Vagina (tissue), 2 donors: Measurements from ENCODE around the gene CEP290.

Experiments
- POLR2A ChIP-seq, 2 donors: fragments of 450-650 bp; IDR thresholded peaks; one replicate each; pipeline ENCODE4 v1.6.1; 2017; ENCODE audit warnings: antibody characterized with exemption in 2 of 2, mild to moderate bottlenecking in 2 of 2, moderate library complexity in 2 of 2
- TF ChIP-seq, protein P1 (sequence below), 3 experiments: fragments of 450-650 bp in 2 of 3; fragments of 200-600 bp in 1 of 3; sonication (generic) in 1 of 3; IDR thresholded peaks; one replicate each; pipeline ENCODE4 v1.5.1; 2017 to 2019; ENCODE audit warnings: antibody characterized with exemption in 3 of 3, mild to moderate bottlenecking in 2 of 3, moderate library complexity in 2 of 3

DNA sequence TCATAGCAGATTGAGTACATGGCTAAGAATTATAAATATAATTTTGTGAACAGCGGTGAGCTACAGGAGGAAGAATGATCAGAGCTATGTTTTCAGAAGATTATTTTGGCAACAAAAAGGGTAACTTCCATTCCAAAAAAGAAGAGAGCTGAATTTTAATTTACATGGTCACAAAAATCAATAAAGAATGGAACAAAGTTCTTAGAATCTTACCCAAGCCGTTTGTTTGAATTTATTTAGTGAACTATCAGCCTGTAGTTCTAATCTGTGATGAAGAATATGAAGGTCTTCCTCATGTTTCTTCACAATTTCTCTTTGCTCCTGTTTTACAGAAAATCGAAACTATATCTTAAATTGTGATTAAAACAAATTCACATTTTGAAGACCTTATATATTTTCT lies 58.3 kb downstream of the CEP290 start:
- TF ChIP-seq, protein P1, sequence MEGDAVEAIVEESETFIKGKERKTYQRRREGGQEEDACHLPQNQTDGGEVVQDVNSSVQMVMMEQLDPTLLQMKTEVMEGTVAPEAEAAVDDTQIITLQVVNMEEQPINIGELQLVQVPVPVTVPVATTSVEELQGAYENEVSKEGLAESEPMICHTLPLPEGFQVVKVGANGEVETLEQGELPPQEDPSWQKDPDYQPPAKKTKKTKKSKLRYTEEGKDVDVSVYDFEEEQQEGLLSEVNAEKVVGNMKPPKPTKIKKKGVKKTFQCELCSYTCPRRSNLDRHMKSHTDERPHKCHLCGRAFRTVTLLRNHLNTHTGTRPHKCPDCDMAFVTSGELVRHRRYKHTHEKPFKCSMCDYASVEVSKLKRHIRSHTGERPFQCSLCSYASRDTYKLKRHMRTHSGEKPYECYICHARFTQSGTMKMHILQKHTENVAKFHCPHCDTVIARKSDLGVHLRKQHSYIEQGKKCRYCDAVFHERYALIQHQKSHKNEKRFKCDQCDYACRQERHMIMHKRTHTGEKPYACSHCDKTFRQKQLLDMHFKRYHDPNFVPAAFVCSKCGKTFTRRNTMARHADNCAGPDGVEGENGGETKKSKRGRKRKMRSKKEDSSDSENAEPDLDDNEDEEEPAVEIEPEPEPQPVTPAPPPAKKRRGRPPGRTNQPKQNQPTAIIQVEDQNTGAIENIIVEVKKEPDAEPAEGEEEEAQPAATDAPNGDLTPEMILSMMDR (IDR thresholded peaks at IDR 0.05), result no peak
- TF ChIP-seq POLR2A (IDR thresholded peaks at IDR 0.05), result no peak
